ENCODE data around the gene LAMB2.

Gene LAMB2

DNA sequence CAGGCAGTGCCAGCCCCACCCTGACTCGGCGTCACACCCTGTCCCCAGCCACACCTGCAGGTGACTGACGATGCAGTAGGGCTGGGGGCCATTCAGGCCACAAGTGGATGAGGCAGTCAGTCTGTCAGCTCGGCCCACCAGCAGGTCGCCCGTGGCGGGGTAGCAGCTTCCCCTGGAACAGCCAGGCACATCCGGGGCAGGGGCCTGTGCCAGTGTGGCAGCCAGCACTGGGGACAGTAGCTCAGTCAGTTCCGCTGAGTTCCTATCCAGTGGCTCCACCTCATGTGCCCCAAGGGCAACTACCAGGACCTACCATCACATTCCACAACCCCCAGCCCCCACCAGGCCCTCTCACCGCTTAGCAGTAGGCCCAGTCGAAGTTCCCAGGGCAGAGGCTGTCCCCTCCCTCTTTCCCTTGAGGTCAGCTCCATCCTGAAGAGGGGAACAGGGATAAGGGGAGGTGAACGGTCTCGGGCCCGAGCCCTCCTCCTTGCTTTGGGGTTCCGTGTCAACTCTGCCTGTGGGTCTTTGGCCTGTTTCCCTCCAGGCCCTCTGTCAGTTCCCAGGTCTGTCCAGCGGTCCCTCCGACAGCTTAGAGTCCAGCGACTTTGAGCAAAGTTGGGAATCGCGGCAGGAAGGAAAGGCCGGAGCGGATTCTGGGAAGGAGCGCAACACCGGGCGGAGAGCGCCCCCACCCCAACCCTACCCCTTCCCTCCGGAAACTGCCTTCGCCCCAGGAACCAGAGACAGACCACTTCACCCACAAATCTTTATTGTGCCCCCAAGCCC lies at the start of gene LAMB2:
LAMB2 (minus strand) TSS at position 614 of the 789 bp plus-strand sequence; CDS start at position 431, 183 bp downstream.
- no peak for DNase-seq

DNA sequence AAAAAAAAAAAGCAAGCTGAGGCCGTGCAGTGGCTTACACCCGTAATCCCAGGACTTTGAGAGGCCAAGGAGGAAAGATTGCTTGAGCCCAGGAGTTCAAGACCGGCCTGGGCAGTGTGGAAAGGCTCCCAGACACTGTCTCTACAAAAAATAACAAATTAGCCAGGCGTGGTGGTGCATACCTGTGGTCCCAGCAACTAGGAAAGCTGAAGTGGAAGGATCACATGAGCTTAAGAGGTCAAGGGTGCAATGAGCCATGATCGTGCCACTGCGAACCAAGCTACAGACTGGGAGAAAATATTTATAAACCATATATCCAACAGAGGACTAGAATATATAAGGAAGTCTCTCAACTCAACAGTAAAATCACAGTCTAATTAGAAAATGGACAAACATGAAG lies 48.5 kb upstream of the LAMB2 start:
- no peak for DNase-seq

DNA sequence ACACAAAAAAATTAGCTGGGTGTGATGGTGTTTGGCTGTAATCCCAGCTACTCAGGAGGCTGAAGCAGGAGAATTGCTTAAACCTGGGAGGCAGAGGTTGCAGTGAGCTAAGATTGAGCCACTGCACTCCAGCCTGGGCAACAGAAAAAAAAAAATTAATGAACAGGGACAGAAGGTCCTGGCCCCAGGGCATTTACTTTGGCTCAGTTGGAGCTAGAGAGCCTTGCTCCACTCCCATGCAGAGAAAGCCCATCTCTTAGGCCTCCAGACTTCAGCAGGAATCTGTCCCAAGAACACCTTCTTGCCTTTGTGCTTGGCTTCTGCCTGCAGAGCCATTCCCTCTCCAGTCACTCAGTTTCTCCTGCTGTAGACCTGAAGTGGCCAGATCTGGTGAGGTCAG lies 47.3 kb upstream of the LAMB2 start:
- no peak for DNase-seq

DNA sequence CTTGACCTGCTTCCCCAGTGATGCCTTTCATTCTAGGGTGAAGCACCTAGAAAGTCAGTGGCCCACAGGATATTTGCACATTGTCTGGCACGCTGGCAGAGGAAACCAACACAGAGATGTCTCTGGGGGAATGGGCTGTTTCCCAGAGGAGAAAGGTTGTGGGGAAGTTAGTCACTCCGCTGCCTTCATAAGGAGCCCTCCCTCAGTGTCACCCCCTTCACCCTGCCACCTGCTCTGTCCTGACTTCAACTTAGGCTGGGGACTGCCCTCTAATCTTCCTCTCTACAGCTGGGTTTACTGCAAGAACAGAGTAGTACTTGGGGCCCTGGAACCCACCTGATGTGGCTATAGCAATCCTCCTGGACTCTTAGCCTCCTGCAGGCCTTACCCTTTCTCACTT lies 44.2 kb upstream of the LAMB2 start:
- DNase-seq: no peak

DNA sequence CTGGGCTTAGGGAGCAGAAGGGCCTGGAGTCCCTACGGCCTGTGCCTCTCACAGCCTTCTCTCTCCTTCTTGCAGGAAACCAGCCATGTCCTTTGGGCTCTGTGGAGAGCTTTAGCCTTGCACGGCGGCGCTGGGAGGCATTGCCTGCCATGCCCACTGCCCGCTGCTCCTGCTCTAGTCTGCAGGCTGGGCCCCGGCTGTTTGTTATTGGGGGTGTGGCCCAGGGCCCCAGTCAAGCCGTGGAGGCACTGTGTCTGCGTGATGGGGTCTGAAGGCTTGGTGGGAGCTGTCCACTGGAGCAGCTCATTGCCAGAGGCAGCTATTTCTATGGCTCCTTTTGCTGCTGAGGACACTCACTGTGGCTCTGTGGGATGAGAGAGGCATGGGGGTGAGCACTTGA lies 42.7 kb upstream of the LAMB2 start:
- DNase-seq: no peak

DNA sequence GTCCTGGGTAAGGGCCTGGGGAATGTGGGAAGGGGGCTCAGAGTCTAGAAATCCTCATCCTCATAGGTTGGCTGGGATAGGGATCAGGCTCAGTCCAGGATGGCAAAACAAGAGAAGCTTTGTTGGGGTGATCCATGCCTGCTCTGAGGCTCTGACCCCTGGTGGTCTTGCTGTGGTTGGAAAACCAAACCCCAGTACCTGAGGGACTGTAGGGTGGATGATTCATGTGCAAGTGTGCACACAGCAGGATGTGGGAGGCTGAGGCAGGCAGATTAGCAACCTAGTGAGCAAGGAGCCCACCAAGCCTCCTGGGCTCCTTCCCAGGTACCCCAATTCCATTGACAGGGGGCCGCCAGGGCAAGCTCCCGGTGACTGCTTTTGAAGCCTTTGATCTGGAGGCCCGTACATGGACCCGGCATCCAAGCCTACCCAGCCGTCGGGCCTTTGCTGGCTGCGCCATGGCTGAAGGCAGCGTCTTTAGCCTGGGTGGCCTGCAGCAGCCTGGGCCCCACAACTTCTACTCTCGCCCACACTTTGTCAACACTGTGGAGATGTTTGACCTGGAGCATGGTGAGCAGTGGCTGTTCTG lies 41.6 kb upstream of the LAMB2 start:
- no peak for DNase-seq

DNA sequence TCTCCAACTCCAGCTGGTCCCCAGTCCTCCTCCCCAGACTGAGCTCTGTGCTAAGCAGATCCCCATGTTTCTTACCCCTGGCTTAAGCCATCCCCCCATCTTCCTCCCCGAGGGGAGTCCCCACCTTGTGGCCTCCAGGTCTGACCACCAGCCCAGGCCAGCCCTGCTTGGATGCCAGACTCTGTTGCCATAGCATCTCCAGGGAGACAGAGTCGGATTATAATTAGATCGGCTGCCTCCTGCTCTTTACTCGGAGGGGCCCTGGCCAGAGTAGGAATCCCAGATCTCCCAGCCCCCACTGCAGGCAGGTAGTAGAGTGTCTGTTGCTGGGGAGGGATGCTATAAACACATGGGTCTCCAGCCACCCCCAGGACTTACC lies 40.9 kb upstream of the LAMB2 start:
- no peak for DNase-seq

DNA sequence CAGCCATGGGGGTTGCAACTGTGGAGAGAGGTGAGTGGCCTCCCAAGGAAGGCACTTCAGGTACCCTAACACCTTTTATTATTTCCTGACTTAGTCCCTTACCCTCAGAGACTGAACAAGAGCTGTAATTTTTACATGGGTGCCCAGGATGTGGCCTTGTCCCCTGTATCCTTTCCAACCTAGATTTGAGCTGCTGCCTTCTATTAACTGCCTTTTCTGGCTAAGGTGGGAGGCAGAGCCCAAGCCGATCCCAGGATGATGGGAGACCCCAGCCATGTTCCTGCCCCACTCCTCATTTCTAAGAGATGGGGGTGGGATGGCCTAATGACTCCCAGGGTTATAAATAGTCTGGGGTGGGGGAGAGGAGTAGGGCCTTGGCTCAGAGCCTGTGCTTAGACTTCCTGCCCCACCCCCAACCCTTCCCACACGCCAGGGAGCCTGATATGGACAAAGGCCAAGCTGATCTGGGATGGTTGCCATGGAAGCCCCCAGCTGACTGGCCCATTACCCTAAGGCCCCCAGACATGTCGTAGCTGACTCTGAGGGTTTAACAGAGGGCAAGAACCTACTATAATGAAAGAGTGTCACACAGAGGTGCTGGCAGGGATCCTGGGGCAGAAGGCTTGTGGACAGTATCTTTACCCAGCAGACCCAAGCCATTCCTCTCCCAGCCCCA lies 40.4 kb upstream of the LAMB2 start:
- DNase-seq: no peak

DNA sequence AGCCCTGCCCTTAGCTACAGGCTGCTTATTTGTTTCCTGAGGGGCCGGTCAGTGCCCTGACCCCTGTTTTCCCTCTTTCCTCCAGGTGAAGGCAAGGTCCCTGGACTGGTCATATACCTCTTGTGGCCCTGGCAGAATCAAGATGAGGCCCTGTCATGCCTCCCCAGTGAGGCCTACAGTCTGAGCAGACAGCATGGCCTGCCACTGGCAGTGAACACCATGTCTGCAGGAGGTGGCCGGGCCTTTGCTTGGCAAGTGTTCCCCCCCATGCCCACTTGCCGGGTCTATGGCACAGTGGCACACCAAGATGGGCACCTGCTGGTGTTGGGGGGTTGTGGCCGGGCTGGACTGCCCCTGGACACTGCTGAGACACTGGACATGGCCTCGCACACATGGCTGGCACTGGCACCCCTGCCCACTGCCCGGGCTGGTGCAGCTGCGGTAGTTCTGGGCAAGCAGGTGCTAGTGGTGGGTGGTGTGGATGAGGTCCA lies 39.7 kb upstream of the LAMB2 start:
- DNase-seq: no peak

DNA sequence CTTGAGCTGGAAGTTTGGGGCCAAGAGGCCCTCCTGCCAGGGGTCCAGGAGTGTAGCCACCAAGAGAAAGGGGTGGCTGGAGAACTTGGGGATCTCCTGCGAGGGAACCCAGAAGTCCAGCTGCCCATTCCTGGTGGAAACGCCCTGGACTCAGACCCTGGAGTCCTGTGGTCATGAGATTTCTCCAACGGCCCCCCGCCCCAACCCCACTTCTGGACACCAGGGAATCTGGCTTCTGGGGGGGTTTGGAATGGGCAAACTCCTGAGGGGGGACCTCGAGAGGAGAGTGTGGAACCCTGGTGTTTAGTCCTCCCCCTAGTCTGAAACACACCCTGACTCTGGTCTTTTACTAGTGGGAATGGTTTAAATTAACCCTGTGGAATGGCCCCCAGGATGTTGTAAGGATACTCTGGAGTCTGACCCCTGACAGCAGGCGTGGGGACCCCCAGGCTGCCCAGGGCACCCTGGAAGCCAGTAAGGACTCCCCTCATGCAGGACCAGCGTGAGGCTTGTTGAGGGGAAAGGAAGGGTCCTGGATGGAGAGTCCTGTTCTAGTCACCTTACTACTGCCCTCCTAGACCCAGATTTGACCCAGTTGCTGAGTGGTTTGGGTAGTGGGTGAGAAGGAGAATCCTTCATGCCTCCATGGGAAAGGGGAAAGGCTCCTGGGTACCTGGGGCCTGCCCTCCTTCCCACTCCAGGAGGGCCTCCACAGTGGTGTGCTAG lies 39.1 kb upstream of the LAMB2 start:
- DNase-seq: no peak

DNA sequence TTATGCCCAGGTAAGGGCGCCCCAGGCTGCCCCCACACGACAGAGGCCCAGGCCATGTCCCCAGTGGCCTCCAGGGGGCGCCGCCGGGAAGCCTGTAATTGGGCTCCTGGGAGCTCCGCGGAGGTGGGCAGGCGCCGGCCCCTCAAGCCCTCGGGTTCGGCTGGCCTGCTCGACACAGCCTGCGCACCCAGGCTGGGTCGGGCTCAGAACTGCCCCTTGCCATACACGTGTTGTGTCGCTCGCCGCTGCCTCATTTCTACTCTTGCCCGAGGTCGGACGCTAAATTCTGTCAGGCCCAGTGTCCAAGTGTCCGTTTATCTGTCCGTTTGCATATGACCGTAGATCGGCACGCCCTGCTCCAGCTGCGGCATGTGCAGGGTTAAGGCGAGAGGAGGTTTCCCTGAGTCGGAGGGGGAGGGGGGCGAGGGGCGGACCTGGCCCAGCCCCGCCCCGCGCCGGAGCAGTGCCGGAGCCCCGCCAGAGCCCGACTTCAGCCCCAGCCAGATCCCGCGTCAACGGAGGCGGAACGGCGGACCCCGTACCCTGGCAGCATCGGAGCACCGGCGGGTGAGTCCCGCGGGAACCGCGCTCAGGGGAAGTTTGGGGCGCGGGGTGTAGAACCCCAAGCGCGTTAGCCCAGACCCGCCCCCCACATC lies 38.4 kb upstream of the LAMB2 start, which contains the start of gene KLHDC8B:
KLHDC8B (plus strand) TSS at position 480 of the 656 bp plus-strand sequence. CDS start 1,172 bp downstream, outside the sequence.
- DNase-seq: peak; percentile 48

DNA sequence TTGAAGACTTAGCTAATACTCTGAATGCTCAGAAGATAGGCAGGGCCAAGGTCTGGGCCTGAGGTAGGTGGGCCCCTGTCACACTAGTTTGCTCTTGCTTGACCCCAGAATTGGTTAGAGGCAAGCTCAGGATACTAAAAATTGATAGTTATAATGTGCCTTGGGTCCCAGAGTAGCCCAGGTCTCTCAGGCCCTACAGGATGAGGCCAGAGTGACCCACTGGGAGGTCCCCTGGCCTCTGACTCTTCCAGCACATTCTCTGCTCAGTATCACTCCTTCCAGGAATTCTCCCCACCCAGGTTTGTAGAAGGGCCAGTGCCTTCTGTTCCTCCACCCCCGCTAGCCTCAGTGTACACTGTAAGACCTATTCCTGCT lies 37.9 kb upstream of the LAMB2 start:
- DNase-seq: no peak

DNA sequence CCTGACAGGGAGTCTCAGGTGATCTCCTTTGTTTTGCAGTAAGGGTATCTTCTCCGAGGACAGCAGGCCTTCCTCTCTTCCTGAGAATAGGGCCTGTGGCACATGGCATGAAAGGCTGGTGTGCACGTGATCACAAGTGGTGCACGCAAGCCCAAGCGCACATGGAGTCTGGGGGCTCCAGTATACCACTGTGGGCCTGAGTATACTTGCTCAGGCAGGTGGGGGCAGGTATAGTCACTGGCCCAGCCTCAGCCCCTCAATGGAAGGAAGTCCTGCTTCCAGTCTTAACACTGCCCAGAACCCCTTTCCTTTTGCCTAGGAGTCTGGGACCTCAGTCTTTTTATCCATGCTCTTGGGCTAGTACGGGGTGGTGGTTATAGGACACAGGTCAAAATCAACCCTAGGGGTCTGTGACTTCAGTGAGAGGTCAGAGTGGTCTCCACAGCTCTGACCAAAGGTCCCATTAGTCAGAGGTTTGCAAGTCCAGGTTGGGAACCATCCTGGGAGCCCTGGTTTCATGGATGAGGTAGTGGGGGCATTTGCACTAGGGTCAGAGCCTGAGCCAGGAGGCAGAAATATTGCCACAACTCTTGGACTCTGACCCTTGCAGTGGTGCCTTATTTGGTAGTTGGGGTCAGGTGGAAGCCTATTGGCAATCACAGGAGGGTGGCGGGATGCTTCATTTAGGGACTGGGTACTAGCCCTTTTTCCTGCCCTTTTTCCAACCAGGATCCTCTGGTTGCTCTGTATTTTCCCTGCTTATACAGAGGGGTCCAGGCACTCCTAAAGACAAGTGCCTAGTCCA lies 34.1 kb upstream of the LAMB2 start:
- no peak for DNase-seq

DNA sequence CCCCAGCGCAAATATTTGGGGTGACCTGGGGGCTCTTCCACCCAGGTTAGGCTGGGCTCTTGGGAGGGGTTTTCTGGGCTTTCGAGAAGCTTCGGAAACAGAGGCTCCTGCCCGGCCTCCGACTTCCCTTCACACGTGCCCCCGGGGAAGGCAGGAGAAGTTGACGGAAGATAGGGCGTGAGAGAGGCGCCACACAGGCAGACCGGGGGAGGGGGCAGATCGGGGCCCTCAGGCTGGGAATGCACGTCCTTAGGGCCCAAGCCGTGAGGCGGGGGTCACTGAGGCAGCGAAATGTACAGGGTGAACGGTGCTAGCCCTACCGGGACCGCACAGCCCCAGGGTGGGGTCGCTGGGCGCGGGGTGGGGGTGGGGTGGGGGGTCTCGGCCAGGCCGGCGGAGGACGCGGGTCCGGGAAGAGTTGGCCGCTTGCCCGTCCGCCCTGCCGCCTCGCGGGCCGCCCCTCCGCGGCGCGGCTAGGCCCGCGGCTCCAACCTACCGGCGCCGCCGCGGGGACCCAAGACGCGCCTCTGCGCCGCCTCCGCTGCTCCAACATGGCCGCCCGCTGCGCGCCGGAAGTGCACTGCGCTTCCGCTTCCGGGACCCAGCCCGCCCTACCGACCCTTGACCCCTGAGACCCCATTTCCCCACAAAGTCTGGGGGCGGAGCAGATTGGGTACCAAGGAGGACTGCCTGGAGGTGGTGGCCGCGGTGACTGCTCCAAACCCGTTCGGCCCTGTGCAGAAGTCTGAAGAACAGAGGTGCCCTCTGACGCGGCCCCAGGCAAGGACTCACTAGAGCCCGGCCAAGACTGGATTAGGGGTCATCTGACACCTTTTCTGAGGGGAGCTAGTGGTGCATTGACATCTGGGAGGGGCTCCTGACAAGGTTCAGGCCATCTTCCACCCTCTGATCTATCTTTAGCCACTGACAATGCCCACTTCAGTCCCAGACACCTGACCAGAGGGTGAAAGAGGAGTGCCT lies 33.2 kb upstream of the LAMB2 start, which contains the start of gene CCDC71:
CCDC71 (minus strand) TSS at position 561 of the 981 bp plus-strand sequence. CDS start 2,123 bp downstream, outside the sequence.
- peak; percentile 59 for DNase-seq

DNA sequence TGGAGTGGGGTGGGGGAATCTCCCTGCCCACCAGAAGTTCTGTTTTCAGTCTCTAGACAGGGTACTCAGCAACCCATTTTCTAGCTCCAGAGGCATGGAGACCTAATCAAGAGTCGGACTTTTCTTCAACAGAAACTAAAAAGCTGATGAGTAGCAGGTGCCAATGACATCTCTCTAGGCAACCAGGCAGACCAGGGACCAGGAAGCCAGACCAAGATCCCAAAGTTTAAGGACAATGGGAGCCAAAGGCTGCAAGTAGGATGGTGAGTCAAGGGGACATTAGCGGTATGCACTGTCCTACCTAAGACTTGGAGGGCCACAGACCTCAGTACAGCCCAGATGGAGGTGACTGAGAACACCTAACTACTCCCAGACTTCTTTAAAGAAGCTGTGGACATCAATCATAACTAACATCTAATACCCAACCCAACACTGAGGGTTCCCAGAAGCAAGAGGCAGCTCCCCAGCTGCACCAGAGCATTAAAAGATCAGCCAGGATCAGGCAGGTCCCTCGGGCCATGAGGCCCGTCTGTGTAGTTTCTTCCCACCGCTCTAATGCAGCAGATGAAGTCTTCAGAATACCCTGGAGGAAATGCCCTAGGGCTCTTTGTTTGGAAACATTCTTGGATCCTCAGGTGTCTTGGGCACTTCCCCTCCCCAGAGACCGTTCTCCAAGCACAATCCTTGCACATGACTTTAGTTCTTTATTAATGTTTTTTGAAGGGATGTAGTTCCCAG lies 32.3 kb upstream of the LAMB2 start:
- no peak for DNase-seq

DNA sequence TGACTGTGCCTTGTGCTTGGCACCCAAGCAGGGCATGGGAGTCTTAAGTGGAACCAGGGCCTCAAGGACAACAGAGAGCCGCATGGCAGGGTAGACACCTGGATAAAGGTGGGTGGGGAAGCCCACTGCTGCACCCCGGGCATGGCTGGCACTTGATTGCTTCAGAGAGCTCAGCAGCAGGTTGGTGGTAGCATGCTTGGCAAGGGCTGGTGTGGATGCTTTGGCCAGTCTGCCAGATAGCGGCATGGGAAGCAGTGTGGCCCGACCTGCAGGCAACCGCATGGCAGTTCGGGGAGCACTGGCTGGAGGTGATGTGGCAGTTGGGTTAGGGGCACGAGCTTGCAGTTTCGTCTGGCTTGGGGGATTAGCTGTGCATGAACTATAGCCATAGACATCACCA lies 30.8 kb upstream of the LAMB2 start:
- no peak for DNase-seq

DNA sequence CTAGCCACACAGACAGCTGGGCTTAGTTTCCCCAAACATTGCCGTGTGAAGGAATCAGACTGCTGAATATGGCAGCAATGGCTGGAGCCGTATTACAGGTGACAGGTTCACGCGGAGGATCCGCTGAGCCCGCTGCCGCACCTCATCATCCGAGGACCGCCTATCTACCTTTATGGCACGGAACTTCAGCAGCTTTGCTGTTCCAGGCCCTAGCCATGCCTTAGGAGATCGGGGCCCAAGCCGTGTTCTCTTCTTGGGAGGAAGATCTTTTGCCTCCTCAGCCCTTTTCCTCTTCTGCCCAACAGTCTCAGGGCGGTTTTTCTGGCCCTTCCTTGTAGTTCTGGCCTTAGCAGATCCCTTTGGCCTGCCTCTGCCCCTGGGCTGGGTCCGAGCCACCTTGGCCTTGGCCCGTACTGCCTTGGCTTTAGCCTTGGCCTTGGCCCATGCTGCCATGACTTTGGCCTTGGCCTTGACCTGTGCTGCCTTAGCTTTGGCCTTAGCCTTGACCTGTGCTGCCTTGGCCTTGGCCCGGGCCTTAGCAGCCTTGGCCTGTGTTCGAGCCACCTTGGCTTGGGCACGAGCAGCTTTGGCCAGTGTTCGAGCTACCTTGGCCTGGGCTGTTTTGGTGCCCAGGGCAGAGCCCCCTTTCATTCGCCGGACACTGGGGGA lies 30.0 kb upstream of the LAMB2 start:
- no peak for DNase-seq

DNA sequence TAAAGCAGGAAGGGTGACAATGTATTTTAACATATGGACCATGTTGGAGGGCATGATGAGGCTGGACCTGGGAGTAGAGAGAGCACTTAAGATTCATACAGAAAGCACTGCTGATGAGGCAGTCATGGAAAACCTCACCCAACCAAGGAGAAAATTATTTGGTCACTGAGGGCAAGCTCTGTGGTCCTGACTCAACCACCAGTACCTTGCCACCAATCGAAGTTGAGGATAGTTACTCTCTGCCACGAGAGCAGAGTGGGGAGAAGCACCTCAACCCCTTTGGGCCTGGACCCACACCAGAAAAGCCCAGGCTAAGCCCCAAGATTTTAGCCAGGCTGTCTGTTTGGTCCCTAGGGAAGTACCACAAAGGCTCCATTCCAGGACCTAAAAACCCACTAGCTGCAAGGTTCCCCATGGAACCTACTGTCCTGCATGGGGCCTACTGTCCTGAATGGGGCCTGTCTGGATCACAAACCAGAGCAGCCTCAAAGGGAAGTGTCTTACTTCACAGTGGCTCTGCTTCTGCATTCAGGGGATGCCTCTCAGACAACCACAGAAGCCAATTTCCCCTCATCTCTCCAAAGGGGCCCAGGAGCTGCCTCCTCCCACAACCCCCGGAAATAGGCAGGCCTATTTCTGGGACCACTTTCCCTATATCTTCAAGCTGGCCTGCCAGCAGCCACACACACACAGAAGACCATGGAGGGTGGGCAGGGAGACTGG lies 29.1 kb upstream of the LAMB2 start:
- DNase-seq: peak; percentile 74
